ENCODE measurements around the gene KYNU. TPM values are rescaled to one million over a fixed set of nuclear protein-coding genes. Genes with fewer than 3 reads are reported as not detected.

The KYNU gene
- total and polyA plus RNA-seq, 2 of the 13 experiments (the other 11 are each of a cell fraction or from before 2014, with no cell fraction given): 21.9 to 68.6 TPM

DNA sequence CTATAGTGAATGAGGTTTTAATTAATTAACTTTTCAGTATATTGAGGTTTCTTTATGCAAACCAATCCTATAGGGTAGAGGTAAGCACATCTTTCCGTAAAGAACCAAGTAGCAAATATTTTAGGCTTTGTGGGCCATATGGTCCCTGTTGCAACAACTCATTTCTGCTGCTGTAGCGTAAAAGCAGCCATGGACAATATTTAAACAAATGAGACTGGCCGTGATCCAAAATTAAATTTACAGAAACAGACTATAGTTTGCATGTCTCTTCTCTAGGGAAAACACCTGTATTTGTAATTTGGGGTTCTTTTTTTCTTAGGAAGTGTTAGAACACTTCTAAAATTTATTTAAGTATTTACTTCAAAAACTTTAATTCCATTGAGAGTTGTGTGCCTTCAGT, 104.3 kb downstream of the KYNU start:
- H3K9ac ChIP-seq (ENCODE audit: insufficient read depth, low read depth, low read length): no peak overlapping the region
- in situ Hi-C loops (cut with HindIII; ENCODE audit: extremely low pct_ligation_motif_present, low pct_unique_long_range_greater_than_20kb) (loop anchor here (5.0 to 25.0 kb wide), 2 partner anchors 184 to 694 kb away; no protein-coding TSS in a partner anchor), intact Hi-C loops (cut with micrococcal nuclease; ENCODE audit: unreplicated experiment) (loop anchor here (2.0 to 10.0 kb wide), 2 partner anchors 105 to 817 kb away; partner anchors contain the start of gene KYNU)
- H3K4me3 ChIP-seq (replicated peaks in 1 of 3; ENCODE audit: insufficient read depth in 1 of 3, low read depth in 2 of 3, low read length in 3 of 3): no peak overlapping the region
- no peaks in the 10 kb centered on the region for H3K9me3 ChIP-seq (ENCODE audit: low read length)
- no peak overlapping the region for H3K4me2 ChIP-seq (ENCODE audit: low read depth, low read length)
- H4K20me1 ChIP-seq (ENCODE audit: insufficient read depth, low read length): no peaks in the 10 kb centered on the region
- DNase-seq (ENCODE audit: low spot score): no peak
- no peak for FAIRE-seq
- peaks cover 0 to 7% of the 10 kb centered on the region in 2 experiments; a peak in 2 of 5 replicates for H3K36me3 ChIP-seq (replicated peaks in 1 of 2; ENCODE audit: control insufficient read depth in 1 of 2, insufficient read depth in 2 of 2, low read length in 2 of 2)
- ChIA-PET POLR2A (no interaction called here), CTCF (ENCODE audit: low intra/inter-chr PET ratio, low total read pairs) (interaction anchor here (1.7 to 2.0 kb wide), 3 partner anchors 185 to 342 kb away, joined by 4 to 7 read pairs (median 7); no protein-coding TSS in a partner anchor)
- no peaks in the 10 kb centered on the region for H3K79me2 ChIP-seq (ENCODE audit: insufficient read depth, low read length)
- peaks cover 32% of the 10 kb centered on the region for H3K4me1 ChIP-seq (ENCODE audit: insufficient read depth, low read length)
- H2AFZ ChIP-seq (ENCODE audit: low read length): no peak overlapping the region
- no peak for ATAC-seq
- no TSS peak for BruUV-seq (replicated peaks)
- 89% methylated on average over 3 of the region's 3 CpGs for WGBS (ENCODE audit: low lambda C conversion rate)
- H3K27me3 ChIP-seq (ENCODE audit: control insufficient read depth in 1 of 2, insufficient read depth in 2 of 2, low read length in 2 of 2): no peaks in the 10 kb centered on the region
- H3K27ac ChIP-seq (ENCODE audit: extremely low read length, insufficient read depth, low read length): no peak overlapping the region
- TF ChIP-seq ELK4 (CRISPR knock-in tag; IDR thresholded peaks at IDR 0.05; ENCODE audit: borderline replicate concordance) (no peak), ZNF121 (CRISPR knock-in tag; IDR thresholded peaks at IDR 0.05) (no peak), POGZ (CRISPR knock-in tag; IDR thresholded peaks at IDR 0.05) (no peak), ZNF737 (CRISPR knock-in tag; IDR thresholded peaks at IDR 0.05; ENCODE audit: borderline replicate concordance) (no peak), GMEB2 (CRISPR knock-in tag; IDR thresholded peaks at IDR 0.05; ENCODE audit: low read depth) (no peak), HDAC1 (CRISPR knock-in tag; IDR thresholded peaks at IDR 0.05) (no peak), SYNCRIP (IDR thresholded peaks at IDR 0.05; ENCODE audit: insufficient read depth, low read depth, low read length) (no peak), BCLAF1 (IDR thresholded peaks at IDR 0.05) (no peak), ZNF780A (CRISPR knock-in tag; IDR thresholded peaks at IDR 0.05) (no peak), GTF2F1 (IDR thresholded peaks at IDR 0.05; ENCODE audit: low read length) (no peak), KAT7 (CRISPR knock-in tag; IDR thresholded peaks at IDR 0.05; ENCODE audit: borderline replicate concordance) (no peak), ZKSCAN5 (CRISPR knock-in tag; IDR thresholded peaks at IDR 0.05) (no peak), ZNF569 (CRISPR knock-in tag; IDR thresholded peaks at IDR 0.05; ENCODE audit: borderline replicate concordance) (no peak)
- TF ChIP-seq, protein P1, sequence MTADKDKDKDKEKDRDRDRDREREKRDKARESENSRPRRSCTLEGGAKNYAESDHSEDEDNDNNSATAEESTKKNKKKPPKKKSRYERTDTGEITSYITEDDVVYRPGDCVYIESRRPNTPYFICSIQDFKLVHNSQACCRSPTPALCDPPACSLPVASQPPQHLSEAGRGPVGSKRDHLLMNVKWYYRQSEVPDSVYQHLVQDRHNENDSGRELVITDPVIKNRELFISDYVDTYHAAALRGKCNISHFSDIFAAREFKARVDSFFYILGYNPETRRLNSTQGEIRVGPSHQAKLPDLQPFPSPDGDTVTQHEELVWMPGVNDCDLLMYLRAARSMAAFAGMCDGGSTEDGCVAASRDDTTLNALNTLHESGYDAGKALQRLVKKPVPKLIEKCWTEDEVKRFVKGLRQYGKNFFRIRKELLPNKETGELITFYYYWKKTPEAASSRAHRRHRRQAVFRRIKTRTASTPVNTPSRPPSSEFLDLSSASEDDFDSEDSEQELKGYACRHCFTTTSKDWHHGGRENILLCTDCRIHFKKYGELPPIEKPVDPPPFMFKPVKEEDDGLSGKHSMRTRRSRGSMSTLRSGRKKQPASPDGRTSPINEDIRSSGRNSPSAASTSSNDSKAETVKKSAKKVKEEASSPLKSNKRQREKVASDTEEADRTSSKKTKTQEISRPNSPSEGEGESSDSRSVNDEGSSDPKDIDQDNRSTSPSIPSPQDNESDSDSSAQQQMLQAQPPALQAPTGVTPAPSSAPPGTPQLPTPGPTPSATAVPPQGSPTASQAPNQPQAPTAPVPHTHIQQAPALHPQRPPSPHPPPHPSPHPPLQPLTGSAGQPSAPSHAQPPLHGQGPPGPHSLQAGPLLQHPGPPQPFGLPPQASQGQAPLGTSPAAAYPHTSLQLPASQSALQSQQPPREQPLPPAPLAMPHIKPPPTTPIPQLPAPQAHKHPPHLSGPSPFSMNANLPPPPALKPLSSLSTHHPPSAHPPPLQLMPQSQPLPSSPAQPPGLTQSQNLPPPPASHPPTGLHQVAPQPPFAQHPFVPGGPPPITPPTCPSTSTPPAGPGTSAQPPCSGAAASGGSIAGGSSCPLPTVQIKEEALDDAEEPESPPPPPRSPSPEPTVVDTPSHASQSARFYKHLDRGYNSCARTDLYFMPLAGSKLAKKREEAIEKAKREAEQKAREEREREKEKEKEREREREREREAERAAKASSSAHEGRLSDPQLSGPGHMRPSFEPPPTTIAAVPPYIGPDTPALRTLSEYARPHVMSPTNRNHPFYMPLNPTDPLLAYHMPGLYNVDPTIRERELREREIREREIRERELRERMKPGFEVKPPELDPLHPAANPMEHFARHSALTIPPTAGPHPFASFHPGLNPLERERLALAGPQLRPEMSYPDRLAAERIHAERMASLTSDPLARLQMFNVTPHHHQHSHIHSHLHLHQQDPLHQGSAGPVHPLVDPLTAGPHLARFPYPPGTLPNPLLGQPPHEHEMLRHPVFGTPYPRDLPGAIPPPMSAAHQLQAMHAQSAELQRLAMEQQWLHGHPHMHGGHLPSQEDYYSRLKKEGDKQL (CRISPR knock-in tag; IDR thresholded peaks at IDR 0.05; ENCODE audit: low read depth): no peak

Measured in HepG2 (cell line).